ENCODE measurements around the gene GSG1L.

GRCh38 chr16:27749547-27749875 lies 314.0 kb downstream of the GSG1L start:
- TF ChIP-seq LEF1 (IDR thresholded peaks at IDR 0.05; ENCODE audit: borderline replicate concordance) (no peak), BHLHE40 (IDR thresholded peaks at IDR 0.05; ENCODE audit: borderline replicate concordance) (no peak), FOXM1 (IDR thresholded peaks at IDR 0.05; ENCODE audit: borderline replicate concordance) (no peak)
